HepG2 (cell line): ENCODE measurements around the gene PRELID1. TPM values are rescaled to one million over a fixed set of nuclear protein-coding genes. Genes with fewer than 3 reads are reported as not detected.

Experiments used
- ELF1 ChIP-seq: sonication (generic); formaldehyde crosslinking; IDR thresholded peaks from 2 replicates; pipeline ENCODE4 v1.4.0; 2020; ENCODE audit warnings: missing genetic modification reagents
- KLF6 ChIP-seq: IDR thresholded peaks from 2 replicates; pipeline ENCODE4 v1.8.0; 2016; ENCODE audit warnings: missing biosample characterization, missing genetic modification reagents
- KMT2A ChIP-seq: sonication (generic); formaldehyde crosslinking; IDR thresholded peaks from 2 replicates; pipeline ENCODE4 v1.4.0; 2020; ENCODE audit warnings: missing genetic modification reagents
- MAZ ChIP-seq, 2 experiments: sonication (generic) in 1 of 2; formaldehyde crosslinking in 1 of 2; IDR thresholded peaks; 2 replicates each; pipeline versions ENCODE4 v1.5.0 to v1.6.1; 2012 to 2020; ENCODE audit warnings: low read depth in 2 of 2, mild to moderate bottlenecking in 2 of 2, borderline replicate concordance in 1 of 2, improper control_type of control experiment in 1 of 2, low read length in 1 of 2, missing genetic modification reagents in 1 of 2, moderate library complexity in 1 of 2
- MEIS1 ChIP-seq: sonication (generic); formaldehyde crosslinking; IDR thresholded peaks from 2 replicates; pipeline ENCODE4 v1.9.0; 2021; ENCODE audit warnings: mild to moderate bottlenecking, missing genetic modification reagents, moderate library complexity, borderline replicate concordance
- MEIS2 ChIP-seq: sonication (generic); formaldehyde crosslinking; IDR thresholded peaks from 2 replicates; pipeline ENCODE4 v1.9.0; 2021; ENCODE audit warnings: mild to moderate bottlenecking, missing genetic modification reagents
- NFRKB ChIP-seq: fragments of 450-650 bp; IDR thresholded peaks from 2 replicates; pipeline ENCODE4 v1.6.1; 2017
- SIN3A ChIP-seq: IDR thresholded peaks from 2 replicates; pipeline ENCODE4 v1.6.1; 2011; ENCODE audit warnings: low read depth, mild to moderate bottlenecking, control low read depth, low read length, borderline replicate concordance
- SP4 ChIP-seq: sonication (generic); formaldehyde crosslinking; IDR thresholded peaks from 2 replicates; pipeline ENCODE4 v1.8.1; 2023; ENCODE audit warnings: mild to moderate bottlenecking, missing genetic modification reagents
- U2AF2 ChIP-seq: fragments of 200-400 bp; formaldehyde crosslinking; IDR thresholded peaks from 2 replicates; pipeline ENCODE4 v1.6.1; 2017; ENCODE audit warnings: low read depth, mild to moderate bottlenecking, low read length
- ZMYM3 ChIP-seq: sonication (generic); formaldehyde crosslinking; IDR thresholded peaks from 2 replicates; pipeline ENCODE4 v1.5.1; 2020; ENCODE audit warnings: mild to moderate bottlenecking, missing genetic modification reagents
- ZNF451 ChIP-seq: sonication (generic); formaldehyde crosslinking; IDR thresholded peaks from 2 replicates; pipeline ENCODE4 v1.5.0; 2020; ENCODE audit warnings: mild to moderate bottlenecking, missing genetic modification reagents
- ZNF615 ChIP-seq: sonication (generic); formaldehyde crosslinking; IDR thresholded peaks from 2 replicates; pipeline ENCODE4 v1.5.0; 2020; ENCODE audit warnings: mild to moderate bottlenecking, missing genetic modification reagents, borderline replicate concordance
- ZNF879 ChIP-seq: sonication (generic); formaldehyde crosslinking; IDR thresholded peaks from 2 replicates; pipeline ENCODE4 v1.8.1; 2023; ENCODE audit warnings: missing genetic modification reagents
- polyA plus RNA-seq, 8 experiments: library from polyadenylated mRNA; depleted of rRNA in 3 of 8; stranded (reverse) in 7 of 8; unstranded in 1 of 8; fragments of >200 nt; fragmentation: Illumina TruSeq in 4 of 8; extraction: Trizol in 4 of 8; gene quantifications; 2 replicates each; pipeline versions ENCODE4 v1.2.1 to v1.2.3, GENCODE V29; 2011 to 2016; ENCODE audit warnings: low read depth in 4 of 8, missing spikeins in 1 of 8, mixed read lengths in 1 of 8; ENCODE audit not compliant: insufficient read depth in 1 of 8
- total RNA-seq, 5 experiments: library from RNA; depleted of rRNA; stranded (reverse); fragments of >200 nt; fragmentation: Illumina TruSeq; extraction: Trizol; gene quantifications; 2 replicates each; pipeline ENCODE4 v1.2.3, GENCODE V29; 2016; ENCODE audit warnings: low read depth in 1 of 5
- TF ChIP-seq, protein P1 (sequence below), 2 experiments: sonication (generic) in 1 of 2; formaldehyde crosslinking in 1 of 2; IDR thresholded peaks; 2 replicates each; pipeline versions ENCODE4 v1.4.0 to v1.6.1; 2016 to 2020; ENCODE audit warnings: borderline replicate concordance in 1 of 2, low read depth in 1 of 2, mild to moderate bottlenecking in 1 of 2, missing genetic modification reagents in 1 of 2
- TF ChIP-seq, protein P2 (sequence below): sonication (generic); formaldehyde crosslinking; IDR thresholded peaks from 2 replicates; pipeline ENCODE4 v1.9.0; 2021; ENCODE audit warnings: missing genetic modification reagents, borderline replicate concordance
- TF ChIP-seq, protein P3 (sequence below): sonication (generic); formaldehyde crosslinking; IDR thresholded peaks from 2 replicates; pipeline ENCODE4 v1.4.0; 2020; ENCODE audit warnings: mild to moderate bottlenecking, missing genetic modification reagents
- TF ChIP-seq, protein P4 (sequence below): sonication (generic); formaldehyde crosslinking; IDR thresholded peaks from 2 replicates; pipeline ENCODE4 v1.4.0; 2020; ENCODE audit warnings: mild to moderate bottlenecking, missing genetic modification reagents
- TF ChIP-seq, protein P5 (sequence below): sonication (generic); formaldehyde crosslinking; IDR thresholded peaks from 2 replicates; pipeline ENCODE4 v1.4.0; 2020; ENCODE audit warnings: missing genetic modification reagents

PRELID1 gene
- total and polyA plus RNA-seq, 2 of the 13 experiments (the other 11 are each of a cell fraction or from before 2014, with no cell fraction given) = 250 to 271 TPM

DNA sequence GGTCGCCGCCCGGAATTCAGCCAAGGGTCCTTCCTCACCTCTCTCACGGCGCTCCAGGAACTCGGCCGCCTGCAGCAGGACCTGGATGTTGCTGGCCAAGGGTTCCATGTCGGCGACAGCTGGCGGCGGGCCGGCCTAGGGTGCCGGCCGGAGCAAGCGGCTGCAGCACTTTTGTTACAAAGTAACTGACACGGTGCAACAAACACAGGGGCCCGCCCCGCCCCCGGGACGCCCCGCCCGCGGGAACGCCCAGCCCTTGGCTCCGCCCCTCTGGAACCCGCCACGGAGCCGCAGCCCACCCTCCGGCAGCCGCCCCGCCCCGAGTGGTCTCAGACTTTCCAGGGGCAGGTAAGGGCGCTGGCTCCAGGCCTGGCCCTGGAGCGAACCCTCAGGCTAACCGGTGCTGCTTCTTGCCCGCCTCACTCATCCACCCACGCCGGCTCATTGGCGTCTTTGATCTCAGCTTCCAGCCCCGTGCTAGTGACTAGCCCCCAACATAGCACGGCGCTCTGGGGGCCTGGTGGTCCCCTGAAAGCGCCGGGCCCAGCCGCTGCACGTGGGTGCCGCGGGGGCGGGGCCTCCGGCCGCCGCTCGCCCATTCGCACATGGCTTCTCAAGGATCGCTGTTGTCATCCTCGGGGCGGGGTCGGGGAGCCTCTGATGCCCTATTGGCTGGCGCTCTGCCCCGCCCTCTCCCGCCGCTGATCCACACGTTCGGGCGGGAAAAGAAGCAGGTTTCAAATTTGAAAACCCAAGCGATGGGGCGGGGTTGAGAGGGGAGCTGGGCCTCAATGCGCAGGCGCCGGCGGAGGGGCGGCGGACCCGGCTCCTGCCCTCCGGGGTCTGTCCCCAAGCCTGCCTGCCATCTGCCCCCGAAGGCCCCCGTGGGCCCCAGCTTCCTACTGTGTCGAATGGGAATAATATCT, 8.4 kb downstream of the PRELID1 start, which contains the start of gene MXD3 (continued):
- TF ChIP-seq, protein P1, sequence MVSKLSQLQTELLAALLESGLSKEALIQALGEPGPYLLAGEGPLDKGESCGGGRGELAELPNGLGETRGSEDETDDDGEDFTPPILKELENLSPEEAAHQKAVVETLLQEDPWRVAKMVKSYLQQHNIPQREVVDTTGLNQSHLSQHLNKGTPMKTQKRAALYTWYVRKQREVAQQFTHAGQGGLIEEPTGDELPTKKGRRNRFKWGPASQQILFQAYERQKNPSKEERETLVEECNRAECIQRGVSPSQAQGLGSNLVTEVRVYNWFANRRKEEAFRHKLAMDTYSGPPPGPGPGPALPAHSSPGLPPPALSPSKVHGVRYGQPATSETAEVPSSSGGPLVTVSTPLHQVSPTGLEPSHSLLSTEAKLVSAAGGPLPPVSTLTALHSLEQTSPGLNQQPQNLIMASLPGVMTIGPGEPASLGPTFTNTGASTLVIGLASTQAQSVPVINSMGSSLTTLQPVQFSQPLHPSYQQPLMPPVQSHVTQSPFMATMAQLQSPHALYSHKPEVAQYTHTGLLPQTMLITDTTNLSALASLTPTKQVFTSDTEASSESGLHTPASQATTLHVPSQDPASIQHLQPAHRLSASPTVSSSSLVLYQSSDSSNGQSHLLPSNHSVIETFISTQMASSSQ (IDR thresholded peaks at IDR 0.05; ENCODE audit: low read depth) = no peak
- TF ChIP-seq, protein P1 (CRISPR knock-in tag; IDR thresholded peaks at IDR 0.05; ENCODE audit: borderline replicate concordance) = no peak; the same call in 1 of the 2 replicates
- TF ChIP-seq, protein P2, sequence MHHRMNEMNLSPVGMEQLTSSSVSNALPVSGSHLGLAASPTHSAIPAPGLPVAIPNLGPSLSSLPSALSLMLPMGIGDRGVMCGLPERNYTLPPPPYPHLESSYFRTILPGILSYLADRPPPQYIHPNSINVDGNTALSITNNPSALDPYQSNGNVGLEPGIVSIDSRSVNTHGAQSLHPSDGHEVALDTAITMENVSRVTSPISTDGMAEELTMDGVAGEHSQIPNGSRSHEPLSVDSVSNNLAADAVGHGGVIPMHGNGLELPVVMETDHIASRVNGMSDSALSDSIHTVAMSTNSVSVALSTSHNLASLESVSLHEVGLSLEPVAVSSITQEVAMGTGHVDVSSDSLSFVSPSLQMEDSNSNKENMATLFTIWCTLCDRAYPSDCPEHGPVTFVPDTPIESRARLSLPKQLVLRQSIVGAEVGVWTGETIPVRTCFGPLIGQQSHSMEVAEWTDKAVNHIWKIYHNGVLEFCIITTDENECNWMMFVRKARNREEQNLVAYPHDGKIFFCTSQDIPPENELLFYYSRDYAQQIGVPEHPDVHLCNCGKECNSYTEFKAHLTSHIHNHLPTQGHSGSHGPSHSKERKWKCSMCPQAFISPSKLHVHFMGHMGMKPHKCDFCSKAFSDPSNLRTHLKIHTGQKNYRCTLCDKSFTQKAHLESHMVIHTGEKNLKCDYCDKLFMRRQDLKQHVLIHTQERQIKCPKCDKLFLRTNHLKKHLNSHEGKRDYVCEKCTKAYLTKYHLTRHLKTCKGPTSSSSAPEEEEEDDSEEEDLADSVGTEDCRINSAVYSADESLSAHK (CRISPR knock-in tag) = no peak
- TF ChIP-seq ZNF879 = 0 out of 2 replicates have a peak, but pooled peaks have one; percentile 54
- TF ChIP-seq, protein P3, sequence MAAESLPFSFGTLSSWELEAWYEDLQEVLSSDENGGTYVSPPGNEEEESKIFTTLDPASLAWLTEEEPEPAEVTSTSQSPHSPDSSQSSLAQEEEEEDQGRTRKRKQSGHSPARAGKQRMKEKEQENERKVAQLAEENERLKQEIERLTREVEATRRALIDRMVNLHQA = no peak
- TF ChIP-seq ZNF615 = no peak
- TF ChIP-seq KMT2A (CRISPR knock-in tag) = no peak
- TF ChIP-seq, protein P4, sequence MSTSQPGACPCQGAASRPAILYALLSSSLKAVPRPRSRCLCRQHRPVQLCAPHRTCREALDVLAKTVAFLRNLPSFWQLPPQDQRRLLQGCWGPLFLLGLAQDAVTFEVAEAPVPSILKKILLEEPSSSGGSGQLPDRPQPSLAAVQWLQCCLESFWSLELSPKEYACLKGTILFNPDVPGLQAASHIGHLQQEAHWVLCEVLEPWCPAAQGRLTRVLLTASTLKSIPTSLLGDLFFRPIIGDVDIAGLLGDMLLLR (CRISPR knock-in tag) = peak; percentile 86; the same call in 1 of the 2 replicates
- TF ChIP-seq, protein P5, sequence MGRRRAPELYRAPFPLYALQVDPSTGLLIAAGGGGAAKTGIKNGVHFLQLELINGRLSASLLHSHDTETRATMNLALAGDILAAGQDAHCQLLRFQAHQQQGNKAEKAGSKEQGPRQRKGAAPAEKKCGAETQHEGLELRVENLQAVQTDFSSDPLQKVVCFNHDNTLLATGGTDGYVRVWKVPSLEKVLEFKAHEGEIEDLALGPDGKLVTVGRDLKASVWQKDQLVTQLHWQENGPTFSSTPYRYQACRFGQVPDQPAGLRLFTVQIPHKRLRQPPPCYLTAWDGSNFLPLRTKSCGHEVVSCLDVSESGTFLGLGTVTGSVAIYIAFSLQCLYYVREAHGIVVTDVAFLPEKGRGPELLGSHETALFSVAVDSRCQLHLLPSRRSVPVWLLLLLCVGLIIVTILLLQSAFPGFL (CRISPR knock-in tag) = no peak
- no peak for TF ChIP-seq ELF1 (CRISPR knock-in tag)
- TF ChIP-seq SIN3A = no peak; the same call in 1 of the 2 replicates
- no peak for TF ChIP-seq ZMYM3
- peak; percentile 86 for TF ChIP-seq SP4 (CRISPR knock-in tag)
- peak; percentile 13; the same call in 1 of the 2 replicates for TF ChIP-seq MEIS2 (CRISPR knock-in tag)
- no peak for TF ChIP-seq U2AF2
- no peak for TF ChIP-seq KLF6 (CRISPR knock-in tag)
- TF ChIP-seq MEIS1 (CRISPR knock-in tag) = no peak
- peak; percentile 81 for TF ChIP-seq MAZ (IDR thresholded peaks at IDR 0.05; ENCODE audit: borderline replicate concordance, low read depth, low read length)
- TF ChIP-seq MAZ (CRISPR knock-in tag; IDR thresholded peaks at IDR 0.05; ENCODE audit: low read depth) = peak; percentile 56; the same call in 1 of the 2 replicates
- TF ChIP-seq NFRKB = no peak
- TF ChIP-seq ZNF451 (CRISPR knock-in tag) = no peak
